Liver (tissue), 9 donors: Measurements from ENCODE around the gene ATP6V0D1. TPM values are rescaled to one million over a fixed set of nuclear protein-coding genes. Genes with fewer than 3 reads are reported as not detected.

ENCODE experiments used
- DNase-seq: peaks from one replicate; pipeline ENCODE4 v3.0.0-alpha.2; 2017; ENCODE audit warnings: low spot score
- H3K27ac ChIP-seq, 2 donors: one replicate each; pipeline ENCODE4 v1.7.0; 2013; ENCODE audit warnings: inconsistent platforms in 2 of 2, low read length in 2 of 2, control low read depth in 1 of 2, low read depth in 1 of 2, mild to moderate bottlenecking in 1 of 2
- H3K27me3 ChIP-seq, 4 donors: one replicate each; pipeline versions ENCODE4 v1.6.1 to v1.7.0; 2013; ENCODE audit warnings: low read length in 3 of 4, inconsistent platforms in 1 of 4, mild to moderate bottlenecking in 1 of 4, moderate library complexity in 1 of 4; ENCODE audit not compliant: control insufficient read depth in 4 of 4, insufficient read depth in 4 of 4
- H3K36me3 ChIP-seq, 4 donors: one replicate each; pipeline versions ENCODE4 v1.6.1 to v1.7.0; 2013; ENCODE audit warnings: low read length in 3 of 4, mild to moderate bottlenecking in 3 of 4, low read depth in 1 of 4, moderate library complexity in 1 of 4; ENCODE audit not compliant: control insufficient read depth in 4 of 4, insufficient read depth in 3 of 4
- H3K4me1 ChIP-seq, 4 donors: one replicate each; pipeline versions ENCODE4 v1.6.1 to v1.7.0; 2013; ENCODE audit warnings: low read length in 3 of 4, mild to moderate bottlenecking in 3 of 4, moderate library complexity in 1 of 4; ENCODE audit not compliant: control insufficient read depth in 4 of 4, insufficient read depth in 4 of 4
- H3K4me3 ChIP-seq, 3 donors: one replicate each; pipeline versions ENCODE4 v1.6.1 to v1.7.0; 2013; ENCODE audit warnings: low read length in 3 of 3, control low read depth in 1 of 3, low read depth in 1 of 3, mild to moderate bottlenecking in 1 of 3
- H3K9ac ChIP-seq, 2 donors: one replicate each; pipeline ENCODE4 v1.7.0; 2013; ENCODE audit warnings: low read length in 2 of 2, mild to moderate bottlenecking in 2 of 2, moderate library complexity in 2 of 2, control low read depth in 1 of 2, low read depth in 1 of 2
- H3K9me3 ChIP-seq, 4 donors: one replicate each; pipeline versions ENCODE4 v1.6.1 to v1.7.0; 2013; ENCODE audit warnings: low read length in 3 of 4; ENCODE audit not compliant: control insufficient read depth in 4 of 4
- CTCF ChIP-seq: fragments of 150-350 bp; IDR thresholded peaks from 2 replicates; pipeline ENCODE4 v1.5.1; 2017; ENCODE audit warnings: improper control_type of control experiment, low read depth, low read length; ENCODE audit not compliant: missing input control
- EGR1 ChIP-seq, 2 donors: IDR thresholded peaks; 2 replicates each; pipeline ENCODE4 v1.6.1; 2016 to 2018; ENCODE audit warnings: antibody characterized with exemption in 2 of 2, low read depth in 2 of 2
- FOXA1 ChIP-seq: IDR thresholded peaks from 2 replicates; pipeline ENCODE4 v1.6.1; 2016; ENCODE audit warnings: antibody characterized with exemption
- FOXA2 ChIP-seq: IDR thresholded peaks from 2 replicates; pipeline ENCODE4 v1.6.1; 2016; ENCODE audit warnings: antibody characterized with exemption
- GABPA ChIP-seq, 2 donors: IDR thresholded peaks in 1 of 2; conservative IDR thresholded peaks in 1 of 2; 2 replicates each; pipeline ENCODE4 v1.6.1; 2016; ENCODE audit warnings: antibody characterized with exemption in 2 of 2, mild to moderate bottlenecking in 1 of 2, moderate library complexity in 1 of 2
- HNF4A ChIP-seq, 2 donors: conservative IDR thresholded peaks; 2 replicates each; pipeline ENCODE4 v1.6.1; 2016; ENCODE audit warnings: antibody characterized with exemption in 2 of 2, mild to moderate bottlenecking in 2 of 2
- HNF4G ChIP-seq: IDR thresholded peaks from 2 replicates; pipeline ENCODE4 v1.6.1; 2016; ENCODE audit warnings: antibody characterized with exemption
- JUND ChIP-seq, 2 donors: IDR thresholded peaks; 2 replicates each; pipeline ENCODE4 v1.6.1; 2016; ENCODE audit warnings: antibody characterized with exemption in 2 of 2
- MAX ChIP-seq: IDR thresholded peaks from 2 replicates; pipeline ENCODE4 v1.6.1; 2016; ENCODE audit warnings: antibody characterized with exemption
- NR2F2 ChIP-seq: IDR thresholded peaks from 2 replicates; pipeline ENCODE4 v1.6.1; 2016; ENCODE audit warnings: antibody characterized with exemption
- REST ChIP-seq: IDR thresholded peaks from 2 replicates; pipeline ENCODE4 v1.6.1; 2016; ENCODE audit warnings: antibody characterized with exemption, mild to moderate bottlenecking
- RXRA ChIP-seq, 2 donors: IDR thresholded peaks; 2 replicates each; pipeline ENCODE4 v1.6.1; 2017 to 2018; ENCODE audit warnings: antibody characterized with exemption in 2 of 2, mild to moderate bottlenecking in 1 of 2
- SP1 ChIP-seq: IDR thresholded peaks from 2 replicates; pipeline ENCODE4 v1.6.1; 2018; ENCODE audit warnings: antibody characterized with exemption, mild to moderate bottlenecking
- TAF1 ChIP-seq: conservative IDR thresholded peaks from 2 replicates; pipeline ENCODE4 v1.6.1; 2016; ENCODE audit warnings: antibody characterized with exemption, mild to moderate bottlenecking
- YY1 ChIP-seq: IDR thresholded peaks from 2 replicates; pipeline ENCODE4 v1.6.1; 2016; ENCODE audit warnings: antibody characterized with exemption, mild to moderate bottlenecking
- ZBTB33 ChIP-seq: IDR thresholded peaks from 2 replicates; pipeline ENCODE4 v1.6.1; 2016; ENCODE audit warnings: antibody characterized with exemption
- WGBS: extraction: QIAGEN DNeasy Blood & Tissue Kit; methylation state at CpG from one replicate; pipeline ENCODE4 v1.1.7; 2013; 5-methylcytosine and 5-hydroxymethylcytosine counted together
- polyA plus RNA-seq, 2 donors: library from polyadenylated mRNA; stranded (reverse) in 1 of 2; unstranded in 1 of 2; fragments of 200-250 nt in 1 of 2; fragments of >200 nt in 1 of 2; fragmentation: Nextera tagmentation in 1 of 2; extraction: Ambion mirVana in 1 of 2; gene quantifications; one replicate each; pipeline versions ENCODE4 v1.2.1 to v1.2.3, GENCODE V29; 2013 to 2015
- total RNA-seq, 2 donors: library from RNA; depleted of rRNA; stranded (reverse); fragments of >200 nt; gene quantifications; one replicate each; pipeline ENCODE4 v1.2.3, GENCODE V29; 2014
- donor health status: healthy.
- donor health status: healthy.
- donor health status: healthy.
- donor health status: healthy.
- donor health status: healthy.

Gene ATP6V0D1
- total and polyA plus RNA-seq, 4 donors: 47.6 to 80.2 (median 66.6) TPM

GRCh38 chr16:67389911-67390815, 90.8 kb downstream of the ATP6V0D1 start:
- no peaks in the 10 kb centered on the region for H3K36me3 ChIP-seq
- H3K4me3 ChIP-seq: no peak overlapping the region
- H3K27ac ChIP-seq: no peak overlapping the region
- H3K9ac ChIP-seq: no peak overlapping the region
- TF ChIP-seq SP1: no peak
- no peak for TF ChIP-seq CTCF
- TF ChIP-seq TAF1: no peak
- TF ChIP-seq RXRA (IDR thresholded peaks at IDR 0.05): peak in 1 of 2 donors; percentile 11
- no peak for TF ChIP-seq GABPA (IDR thresholded peaks at IDR 0.05 in 1 of 2, conservative IDR thresholded peaks at IDR 0.05 in 1 of 2)
- TF ChIP-seq JUND (IDR thresholded peaks at IDR 0.05): no peak
- H3K9me3 ChIP-seq: no peaks in the 10 kb centered on the region
- H3K4me1 ChIP-seq: peaks cover 3 to 18% (median 4%) of the 10 kb centered on the region in 4 donors
- H3K27me3 ChIP-seq: peaks cover 0 to 2% (median 0%) of the 10 kb centered on the region in 4 donors
- no peak for DNase-seq
- 85% methylated on average over 27 of the region's 27 CpGs for WGBS

GRCh38 chr16:67388591-67388990, 92.4 kb downstream of the ATP6V0D1 start:
- 97% methylated on average over 2 of the region's 2 CpGs for WGBS

GRCh38 chr16:67388191-67388590, 92.8 kb downstream of the ATP6V0D1 start:
- peaks cover 0 to 6% (median 0%) of the 10 kb centered on the region in 4 donors for H3K4me1 ChIP-seq
- H3K9me3 ChIP-seq: no peaks in the 10 kb centered on the region
- WGBS: 90% methylated on average over 8 of the region's 8 CpGs
- DNase-seq: no peak
- no peak overlapping the region for H3K27ac ChIP-seq
- H3K36me3 ChIP-seq: no peaks in the 10 kb centered on the region
- H3K4me3 ChIP-seq: no peak overlapping the region
- H3K27me3 ChIP-seq: no peaks in the 10 kb centered on the region
- no peak overlapping the region for H3K9ac ChIP-seq
- TF ChIP-seq GABPA (IDR thresholded peaks at IDR 0.05 in 1 of 2, conservative IDR thresholded peaks at IDR 0.05 in 1 of 2) (no peak), CTCF (no peak), ZBTB33 (no peak), MAX (no peak), TAF1 (no peak), YY1 (no peak), REST (no peak), HNF4G (no peak), HNF4A (conservative IDR thresholded peaks at IDR 0.05) (no peak), FOXA1 (no peak), SP1 (no peak), EGR1 (IDR thresholded peaks at IDR 0.05; ENCODE audit: low read depth in 2 of 2) (no peak), JUND (IDR thresholded peaks at IDR 0.05) (no peak), FOXA2 (no peak)

More at GRCh38 chr16:67388591-67388990, 92.4 kb downstream of the ATP6V0D1 start:
- TF ChIP-seq NR2F2: no peak
- TF ChIP-seq TAF1: no peak
- TF ChIP-seq FOXA1: no peak
- Histone ChIP-seq H3K27me3 (no peaks in the 10 kb centered on the region), H3K4me3 (no peak overlapping the region), H3K27ac (no peak overlapping the region), H3K4me1 (peaks cover 0 to 8% (median 0%) of the 10 kb centered on the region in 4 donors), H3K9me3 (no peaks in the 10 kb centered on the region), H3K9ac (no peak overlapping the region), H3K36me3 (no peaks in the 10 kb centered on the region)
- no peak for DNase-seq
